HG03103 (cell line): ENCODE measurements around the gene KRTAP4-16.
"Not testable (repeated sequence)": the region's sequence is repeated elsewhere in the genome, so short reads cannot be mapped to it uniquely, and the experiment has no call there.

Source experiments
- ATAC-seq: cut with Tn5 transposase; IDR thresholded peaks from one replicate; pipeline ENCODE4 v1.9.1; 2021; ENCODE audit warnings: low read depth; ENCODE audit not compliant: unreplicated experiment

KRTAP4-16 gene

DNA sequence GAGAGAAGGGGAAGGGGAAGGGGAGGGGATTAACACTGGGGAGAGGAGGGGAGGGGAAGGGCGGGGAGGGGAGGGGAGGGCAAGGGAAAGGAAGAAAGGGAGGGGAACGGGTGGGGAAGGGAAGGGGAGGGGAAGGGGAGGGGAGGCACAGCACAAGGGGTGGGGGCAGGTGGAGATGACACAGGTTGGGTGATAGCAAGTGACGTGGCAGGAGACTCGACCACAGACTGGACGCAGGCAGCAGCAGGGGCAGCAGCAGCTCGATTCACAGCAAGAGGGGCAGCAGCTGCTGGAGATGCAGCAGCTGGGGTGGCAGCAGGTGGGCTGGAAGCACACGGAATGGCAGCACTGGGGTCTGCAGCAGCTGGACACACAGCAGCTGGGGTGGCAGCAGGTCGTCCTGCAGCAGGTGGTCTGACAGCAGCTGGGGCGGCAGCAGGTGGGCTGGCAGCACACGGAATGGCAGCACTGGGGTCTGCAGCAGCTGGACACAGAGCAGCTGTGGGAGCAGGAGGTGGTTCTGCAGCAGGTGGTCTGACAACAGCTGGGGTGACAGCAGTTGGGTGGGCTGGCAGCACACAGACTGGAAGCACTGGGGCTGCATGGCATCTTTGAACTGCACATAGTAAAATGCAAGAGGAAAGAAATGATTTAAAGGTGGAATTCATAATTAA lies at the start of gene KRTAP4-16:
Gene KRTAP4-16 (minus strand): TSS at position 624 of the 674 bp plus-strand sequence. CDS start 0 bp downstream, at position 624.
- ATAC-seq, result no peak

DNA sequence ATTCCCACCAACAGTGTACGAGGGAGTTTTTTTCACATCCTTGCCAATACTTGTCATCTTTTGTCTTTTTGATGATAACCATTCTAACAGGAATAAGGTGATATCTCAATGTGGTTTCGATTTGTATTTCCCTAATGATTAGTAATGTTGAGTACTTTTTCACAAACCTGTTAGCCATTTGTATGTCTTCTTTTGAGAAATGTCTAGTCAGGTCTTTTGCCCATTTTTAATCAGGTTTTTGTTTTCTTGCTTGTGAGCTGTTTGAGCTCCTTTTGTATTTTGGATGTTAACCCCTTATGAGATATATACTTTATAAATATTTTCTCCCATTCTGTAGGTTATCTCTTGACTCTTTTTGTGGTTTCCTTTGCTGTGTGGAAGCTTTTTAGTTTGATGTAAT lies 49.5 kb upstream of the KRTAP4-16 start:
- ATAC-seq, result no peak

- ATAC-seq, result no peak
Measured at GRCh38 chr17:41150026-41150425, 48.0 kb upstream of the KRTAP4-16 start.

GRCh38 chr17:41149652-41149985 lies 47.6 kb upstream of the KRTAP4-16 start, which contains the start of gene KRTAP4-5:
KRTAP4-5 (minus strand) TSS chr17:41149825; CDS start chr17:41149767, 58 bp downstream.
- ATAC-seq, result no peak

DNA sequence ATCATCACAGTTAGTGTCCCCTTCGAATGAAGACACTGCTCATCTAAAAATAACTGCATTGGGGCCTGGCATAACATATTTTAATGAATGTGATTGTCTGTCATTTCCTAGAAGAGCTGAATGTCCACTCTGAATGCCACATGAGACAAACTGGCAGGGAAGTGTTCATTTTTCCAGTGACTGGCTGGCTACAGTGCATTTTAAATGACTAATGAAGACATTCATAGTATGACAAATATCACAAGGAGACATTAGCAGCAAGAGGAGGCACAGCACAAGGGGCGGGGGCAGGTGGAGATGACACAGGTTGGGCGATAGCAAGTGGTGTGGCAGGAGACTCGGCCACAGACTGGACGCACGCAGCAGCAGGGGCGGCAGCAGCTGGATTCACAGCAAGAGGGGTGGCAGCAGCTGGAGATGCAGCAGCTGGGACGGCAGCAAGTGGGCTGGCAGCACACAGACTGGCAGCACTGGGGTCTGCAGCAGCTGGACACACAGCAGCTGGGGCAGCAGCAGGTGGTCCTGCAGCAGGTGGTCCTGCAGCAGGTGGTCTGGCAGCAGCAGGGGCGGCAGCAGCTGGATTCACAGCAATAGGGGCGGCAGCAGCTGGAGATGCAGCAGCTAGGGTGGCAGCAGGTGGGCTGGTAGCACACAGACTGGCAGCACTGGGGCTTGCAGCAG lies 47.1 kb upstream of the KRTAP4-16 start:
- ATAC-seq, result not testable (repeated sequence)

GRCh38 chr17:41147531-41148204 lies 45.7 kb upstream of the KRTAP4-16 start:
- no peak for ATAC-seq

GRCh38 chr17:41145261-41145660 lies 43.3 kb upstream of the KRTAP4-16 start:
- ATAC-seq, result no peak

- ATAC-seq, result no peak
Measured at GRCh38 chr17:41144846-41145245, 42.8 kb upstream of the KRTAP4-16 start.

GRCh38 chr17:41141361-41141760 lies 39.4 kb upstream of the KRTAP4-16 start:
- ATAC-seq, result no peak

DNA sequence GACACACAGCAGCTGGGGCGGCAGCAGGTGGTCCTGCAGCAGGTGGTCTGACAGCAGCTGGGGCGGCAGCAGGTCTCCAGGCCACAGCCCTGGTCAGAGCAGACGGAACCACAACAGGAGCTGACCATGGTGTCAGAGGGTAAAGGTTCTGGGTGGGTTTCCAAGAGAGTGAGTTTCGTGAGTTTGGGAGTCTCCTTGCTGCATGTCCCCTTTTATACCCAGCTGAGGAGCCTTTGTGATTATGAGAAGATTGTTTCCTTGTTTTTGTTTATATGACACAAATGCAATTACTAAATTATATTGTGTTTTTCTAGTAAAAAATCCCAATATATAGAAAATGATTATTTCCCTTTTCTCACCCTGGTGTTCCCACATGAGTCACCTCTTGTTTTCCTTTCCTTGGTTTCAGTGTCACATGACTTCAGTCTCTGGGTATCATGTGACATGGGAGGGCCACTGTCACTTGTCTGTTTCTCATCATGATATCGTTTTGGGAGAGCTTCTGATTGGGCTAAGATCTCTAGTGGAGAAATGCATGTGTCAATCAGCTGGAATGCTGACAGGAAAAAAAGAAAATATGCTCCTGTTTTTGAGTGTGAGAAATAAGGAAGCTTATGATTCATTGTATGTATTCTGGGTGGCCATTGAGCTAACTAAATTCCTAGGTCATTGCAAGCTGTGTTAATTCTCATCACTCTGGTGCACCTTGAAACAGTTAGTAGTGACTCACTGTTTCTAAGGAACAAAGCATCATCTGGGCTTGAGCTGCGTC lies 38.5 kb upstream of the KRTAP4-16 start, which contains the start of gene KRTAP4-6:
Gene KRTAP4-6 (minus strand): TSS at position 185 of the 772 bp plus-strand sequence. CDS start 57 bp downstream, at position 128.
- ATAC-seq, result no peak

- not testable (repeated sequence) for ATAC-seq
Measured at GRCh38 chr17:41139865-41140264, 37.9 kb upstream of the KRTAP4-16 start.

DNA sequence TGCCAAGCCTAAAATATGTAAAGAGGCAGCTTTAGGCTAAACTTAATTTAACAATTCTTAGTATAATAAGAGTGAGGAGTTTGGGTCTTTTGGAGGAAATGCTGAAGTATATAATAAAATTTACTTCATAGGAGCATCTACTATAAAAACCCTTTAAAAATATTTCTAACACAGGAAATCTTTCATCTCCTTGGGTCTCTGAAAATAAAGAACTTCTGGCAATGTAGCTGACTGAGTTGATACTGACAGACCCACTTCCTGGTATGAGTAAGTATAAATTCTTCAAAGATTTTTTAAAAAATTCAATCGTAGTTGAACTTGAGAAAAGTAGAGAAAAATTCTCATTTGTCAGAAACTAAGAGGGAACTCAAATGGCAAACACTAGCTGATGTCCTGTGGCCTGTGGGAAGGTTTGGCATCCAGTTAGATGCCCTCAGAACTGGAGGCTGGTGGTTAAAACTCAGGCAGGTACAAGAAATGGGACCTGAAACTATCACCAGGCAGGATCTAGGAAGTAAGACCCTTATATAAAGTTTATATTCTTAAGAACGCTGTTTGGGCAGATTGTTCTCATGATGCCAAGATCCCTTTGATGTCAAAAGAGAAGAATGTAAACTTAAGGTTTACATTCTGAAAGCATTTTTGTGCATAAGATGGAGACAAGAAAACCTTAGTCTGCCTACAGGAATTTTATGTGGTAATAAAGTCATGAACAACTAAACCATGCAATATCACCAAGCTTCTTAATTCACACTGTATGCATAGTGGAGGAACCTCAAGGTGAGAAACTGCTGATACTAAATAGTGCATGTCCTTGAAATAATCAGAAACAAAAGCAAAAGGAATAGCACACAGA lies 32.1 kb upstream of the KRTAP4-16 start:
- no peak for ATAC-seq

- no peak for ATAC-seq
Measured at GRCh38 chr17:41131979-41132378, 30.0 kb upstream of the KRTAP4-16 start.

GRCh38 chr17:41127371-41127770 lies 25.4 kb upstream of the KRTAP4-16 start:
- no peak for ATAC-seq

- no peak for ATAC-seq
Measured at GRCh38 chr17:41126412-41126811, 24.4 kb upstream of the KRTAP4-16 start.

GRCh38 chr17:41125064-41125463 lies 23.1 kb upstream of the KRTAP4-16 start:
- ATAC-seq, result no peak

GRCh38 chr17:41123991-41124371 lies 22.0 kb upstream of the KRTAP4-16 start, which contains the start of gene KRTAP4-12:
KRTAP4-12 (minus strand) TSS chr17:41124182; CDS start chr17:41124122, 60 bp downstream.
- not testable (repeated sequence) for ATAC-seq

- not testable (repeated sequence) for ATAC-seq
Measured at GRCh38 chr17:41123292-41123990, 21.4 kb upstream of the KRTAP4-16 start.

- no peak for ATAC-seq
Measured at GRCh38 chr17:41121742-41122141, 19.7 kb upstream of the KRTAP4-16 start.
